ENCODE results near the gene PPP1R7. TPM values are rescaled to one million over a fixed set of nuclear protein-coding genes. Genes with fewer than 3 reads are reported as not detected.

The PPP1R7 gene
- total RNA-seq, 3 donors from 2014 or later (not counting 1 experiment from before 2014, with no cell fraction given), result 57.8 to 66.3 (median 60.4) TPM

- Mint-ChIP-seq H3K27me3 (ENCODE audit: low read depth in 2 of 2) (no peaks in the 10 kb centered on the region), H3K4me1 (no peaks in the 10 kb centered on the region), H3K36me3 (no peaks in the 10 kb centered on the region), H3K9me3 (no peaks in the 10 kb centered on the region), H3K4me3 (no peak overlapping the region), H3K27ac (no peak overlapping the region)
- TF ChIP-seq CTCF (IDR thresholded peaks at IDR 0.05), result no peak
- ATAC-seq (no peak), DNase-seq (no peak)
- Histone ChIP-seq H3K4me1 (ENCODE audit: control insufficient read depth, insufficient read depth, low read length) (no peaks in the 10 kb centered on the region), H3K36me3 (ENCODE audit: control insufficient read depth, insufficient read depth, low read length) (no peaks in the 10 kb centered on the region), H3K27me3 (ENCODE audit: control insufficient read depth, insufficient read depth, low read length) (no peaks in the 10 kb centered on the region), H3K27ac (ENCODE audit: low read length) (no peak overlapping the region), H3K9me3 (ENCODE audit: control insufficient read depth, insufficient read depth, low read length) (no peaks in the 10 kb centered on the region), H3K4me3 (ENCODE audit: low read length) (no peak overlapping the region)
- WGBS (ENCODE audit: insufficient coverage), result 85% methylated on average over 24 of the region's 24 CpGs
- intact Hi-C loops (cut with micrococcal nuclease), result no loop called here
Observed at GRCh38 chr2:241201445-241202267, 51.4 kb downstream of the PPP1R7 start.

GRCh38 chr2:241202268-241202585 lies 52.0 kb downstream of the PPP1R7 start:
- Mint-ChIP-seq H3K4me1 (no peaks in the 10 kb centered on the region), H3K27me3 (ENCODE audit: low read depth in 2 of 2) (no peaks in the 10 kb centered on the region), H3K9me3 (no peaks in the 10 kb centered on the region), H3K4me3 (no peak overlapping the region), H3K27ac (no peak overlapping the region), H3K36me3 (no peaks in the 10 kb centered on the region)
- Histone ChIP-seq H3K4me3 (ENCODE audit: low read length) (no peak overlapping the region), H3K36me3 (ENCODE audit: control insufficient read depth, insufficient read depth, low read length) (no peaks in the 10 kb centered on the region), H3K9me3 (ENCODE audit: control insufficient read depth, insufficient read depth, low read length) (no peaks in the 10 kb centered on the region), H3K27me3 (ENCODE audit: control insufficient read depth, insufficient read depth, low read length) (no peaks in the 10 kb centered on the region), H3K4me1 (ENCODE audit: control insufficient read depth, insufficient read depth, low read length) (no peaks in the 10 kb centered on the region), H3K27ac (ENCODE audit: low read length) (no peak overlapping the region)
- 92% methylated on average over 15 of the region's 15 CpGs for WGBS (ENCODE audit: insufficient coverage)
- DNase-seq (no peak), ATAC-seq (no peak)
- intact Hi-C loops (cut with micrococcal nuclease), result no loop called here
- no peak for TF ChIP-seq CTCF (IDR thresholded peaks at IDR 0.05)

- intact Hi-C loops (cut with micrococcal nuclease), result no loop called here
- no peak for ATAC-seq
- no peaks in the 10 kb centered on the region for H3K27me3 Mint-ChIP-seq (ENCODE audit: low read depth in 2 of 2)
Observed at GRCh38 chr2:241202681-241203080, 52.4 kb downstream of the PPP1R7 start.

More at GRCh38 chr2:241202681-241203080, 52.4 kb downstream of the PPP1R7 start:
- Histone ChIP-seq H3K27me3 (ENCODE audit: control insufficient read depth, insufficient read depth, low read length) (no peaks in the 10 kb centered on the region), H3K9me3 (ENCODE audit: control insufficient read depth, insufficient read depth, low read length) (no peaks in the 10 kb centered on the region), H3K36me3 (ENCODE audit: control insufficient read depth, insufficient read depth, low read length) (no peaks in the 10 kb centered on the region), H3K4me1 (ENCODE audit: control insufficient read depth, insufficient read depth, low read length) (no peaks in the 10 kb centered on the region), H3K27ac (ENCODE audit: low read length) (no peak overlapping the region), H3K4me3 (ENCODE audit: low read length) (no peak overlapping the region)
- Mint-ChIP-seq H3K4me1 (no peaks in the 10 kb centered on the region), H3K9me3 (no peaks in the 10 kb centered on the region), H3K27ac (no peak overlapping the region), H3K4me3 (no peak overlapping the region), H3K36me3 (no peaks in the 10 kb centered on the region)
- 88% methylated on average over 9 of the region's 9 CpGs for WGBS (ENCODE audit: insufficient coverage)
- no peak for DNase-seq
- no peak for TF ChIP-seq CTCF (IDR thresholded peaks at IDR 0.05)
